Colon (tissue), 2 donors: ENCODE data around the gene OSBPL10.
A peak's percentile ranks its signal among the peaks of the same experiment; 100 is the strongest.
"Not testable (repeated sequence)": the region's sequence is repeated elsewhere in the genome, so short reads cannot be mapped to it uniquely, and the experiment has no call there.

Experiments
- FAIRE-seq: peaks from 2 replicates; lab custom pipeline; 2012; peaks lifted over from hg19 to GRCh38; lab: Jason Lieb, UNC
- donor health status: control.
- donor health status: control.

Gene OSBPL10, protein sequence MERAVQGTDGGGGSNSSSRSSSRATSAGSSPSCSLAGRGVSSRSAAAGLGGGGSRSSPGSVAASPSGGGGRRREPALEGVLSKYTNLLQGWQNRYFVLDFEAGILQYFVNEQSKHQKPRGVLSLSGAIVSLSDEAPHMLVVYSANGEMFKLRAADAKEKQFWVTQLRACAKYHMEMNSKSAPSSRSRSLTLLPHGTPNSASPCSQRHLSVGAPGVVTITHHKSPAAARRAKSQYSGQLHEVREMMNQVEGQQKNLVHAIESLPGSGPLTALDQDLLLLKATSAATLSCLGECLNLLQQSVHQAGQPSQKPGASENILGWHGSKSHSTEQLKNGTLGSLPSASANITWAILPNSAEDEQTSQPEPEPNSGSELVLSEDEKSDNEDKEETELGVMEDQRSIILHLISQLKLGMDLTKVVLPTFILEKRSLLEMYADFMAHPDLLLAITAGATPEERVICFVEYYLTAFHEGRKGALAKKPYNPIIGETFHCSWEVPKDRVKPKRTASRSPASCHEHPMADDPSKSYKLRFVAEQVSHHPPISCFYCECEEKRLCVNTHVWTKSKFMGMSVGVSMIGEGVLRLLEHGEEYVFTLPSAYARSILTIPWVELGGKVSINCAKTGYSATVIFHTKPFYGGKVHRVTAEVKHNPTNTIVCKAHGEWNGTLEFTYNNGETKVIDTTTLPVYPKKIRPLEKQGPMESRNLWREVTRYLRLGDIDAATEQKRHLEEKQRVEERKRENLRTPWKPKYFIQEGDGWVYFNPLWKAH

DNA sequence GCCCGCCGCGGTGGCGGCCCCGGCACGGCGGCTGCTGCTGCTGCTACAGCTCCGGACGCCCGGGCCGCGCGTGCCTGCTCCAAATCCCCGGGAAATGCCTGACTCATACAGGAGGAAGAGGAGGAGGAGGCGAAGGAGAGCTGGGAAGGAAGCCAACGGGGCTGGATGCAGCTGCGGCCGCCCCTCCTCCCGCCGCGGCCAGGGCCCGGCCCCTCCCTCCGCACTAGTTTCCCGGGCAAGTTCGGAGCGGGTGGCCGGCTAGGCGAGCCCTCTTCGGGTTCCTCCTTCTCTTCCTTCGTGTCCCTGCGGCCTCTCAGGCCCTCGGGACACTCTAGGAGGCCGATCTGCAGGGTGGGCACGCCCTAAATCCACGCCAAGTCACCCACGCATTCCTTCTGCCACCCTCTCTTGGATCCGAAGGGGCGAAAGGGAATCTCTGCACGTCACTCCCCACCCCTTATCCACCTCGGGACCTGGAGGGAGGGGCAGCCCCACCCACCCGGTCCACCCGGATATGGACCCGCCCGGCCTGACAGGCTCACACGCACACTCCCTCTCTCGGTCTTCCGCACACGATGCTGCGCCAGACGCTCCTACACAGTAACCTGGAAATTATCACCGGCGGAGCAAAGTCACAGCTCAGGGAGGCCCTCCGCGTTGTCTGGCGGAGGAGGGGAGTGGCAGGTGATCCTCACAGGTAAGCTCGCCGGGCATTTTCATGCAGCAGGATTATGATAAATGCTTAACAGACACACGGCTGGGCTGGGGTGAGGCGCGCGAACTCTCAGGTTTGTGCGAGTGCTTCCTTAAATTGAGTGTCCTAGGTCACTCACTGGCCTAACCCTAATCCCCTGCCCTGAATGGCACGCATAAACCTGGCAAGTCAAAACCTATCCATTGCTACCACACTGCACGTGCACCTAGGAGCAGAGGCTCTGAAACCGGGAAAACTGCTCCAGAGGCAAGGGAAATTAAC lies at the start of gene OSBPL10, which contains the start of gene ZNF860:
TSS of gene OSBPL10 (minus strand) at position 57 of the 976 bp plus-strand sequence. CDS start 83 bp downstream, outside the sequence.
TSS of gene ZNF860 (plus strand) at position 545 of the 976 bp plus-strand sequence. CDS start 7,330 bp downstream, outside the sequence.
- FAIRE-seq: no peak

DNA sequence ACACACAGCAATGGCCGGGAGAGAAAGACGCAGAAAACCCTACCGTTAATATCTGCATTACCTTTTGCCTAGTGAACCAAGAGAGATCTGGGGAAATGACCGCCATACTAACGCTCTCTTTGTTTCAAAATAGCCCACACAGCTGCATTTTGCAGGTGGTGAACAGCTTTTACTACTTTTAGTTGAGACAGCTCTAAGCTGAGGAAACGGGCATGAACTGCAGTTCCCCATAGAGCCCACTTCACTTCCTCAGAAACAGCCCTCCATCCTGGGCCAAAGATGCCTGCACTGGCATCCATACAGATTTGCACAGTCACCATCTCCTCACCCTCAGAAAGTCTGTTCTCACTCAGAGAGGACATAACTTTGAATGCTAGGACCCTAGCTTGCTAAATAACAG lies 45.5 kb upstream of the OSBPL10 start:
- FAIRE-seq: no peak

DNA sequence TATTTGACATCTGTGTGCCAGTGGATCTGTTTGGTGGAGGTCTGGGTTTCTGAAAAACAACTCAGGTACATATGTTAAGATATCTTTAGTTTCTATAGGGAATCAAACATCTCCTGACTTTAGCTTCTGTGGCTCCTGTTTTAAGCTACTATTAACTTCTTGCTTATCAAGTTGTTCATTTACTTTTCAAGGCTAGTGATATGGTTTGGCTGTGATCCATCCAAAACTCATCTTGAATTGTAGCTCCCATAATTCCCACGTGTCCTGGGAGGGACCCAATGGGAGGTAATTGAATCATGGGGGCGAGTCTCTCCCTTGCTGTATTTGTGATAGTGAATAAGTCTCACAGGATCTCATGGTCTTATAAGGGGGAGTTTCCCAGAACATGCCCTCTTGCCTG lies 41.9 kb upstream of the OSBPL10 start:
- no peak for FAIRE-seq

DNA sequence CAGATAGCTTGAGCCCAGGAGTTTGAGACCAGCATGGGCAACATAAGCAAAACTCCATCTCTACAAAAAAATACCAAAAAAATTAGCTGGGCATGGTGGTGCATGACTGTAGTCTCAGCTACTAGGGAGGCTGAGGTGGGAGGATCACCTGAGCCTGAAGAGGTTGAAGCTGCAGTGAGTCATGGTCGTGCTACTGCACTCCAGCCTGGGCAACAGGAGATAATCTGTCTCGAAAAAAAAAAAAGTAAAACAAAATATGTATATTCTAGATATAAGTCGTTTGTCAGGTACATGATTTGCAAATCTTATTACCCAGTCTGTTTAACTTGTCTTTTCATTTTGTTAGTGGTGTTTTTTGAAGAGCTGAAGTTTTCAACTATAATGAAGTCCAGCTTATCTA lies 40.7 kb upstream of the OSBPL10 start:
- FAIRE-seq: no peak

DNA sequence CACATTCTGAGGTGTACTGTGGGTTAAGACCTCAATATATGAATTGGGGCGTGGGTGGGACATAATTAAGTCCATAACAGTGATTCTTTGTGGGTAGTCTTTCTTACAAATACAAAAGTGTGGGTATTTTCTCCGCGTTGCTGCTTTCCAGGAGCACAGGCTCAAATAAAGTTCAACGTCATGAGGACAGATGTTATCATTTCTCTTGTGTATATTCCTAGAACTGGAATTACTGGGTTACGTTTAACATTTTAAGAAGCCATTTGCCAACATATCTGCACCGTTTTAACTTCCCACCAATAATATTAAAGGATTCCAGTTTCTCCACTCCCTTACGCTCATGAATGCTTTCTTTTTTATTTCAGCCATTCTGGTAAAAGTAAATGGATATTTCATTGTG lies 40.1 kb upstream of the OSBPL10 start:
- FAIRE-seq: no peak

DNA sequence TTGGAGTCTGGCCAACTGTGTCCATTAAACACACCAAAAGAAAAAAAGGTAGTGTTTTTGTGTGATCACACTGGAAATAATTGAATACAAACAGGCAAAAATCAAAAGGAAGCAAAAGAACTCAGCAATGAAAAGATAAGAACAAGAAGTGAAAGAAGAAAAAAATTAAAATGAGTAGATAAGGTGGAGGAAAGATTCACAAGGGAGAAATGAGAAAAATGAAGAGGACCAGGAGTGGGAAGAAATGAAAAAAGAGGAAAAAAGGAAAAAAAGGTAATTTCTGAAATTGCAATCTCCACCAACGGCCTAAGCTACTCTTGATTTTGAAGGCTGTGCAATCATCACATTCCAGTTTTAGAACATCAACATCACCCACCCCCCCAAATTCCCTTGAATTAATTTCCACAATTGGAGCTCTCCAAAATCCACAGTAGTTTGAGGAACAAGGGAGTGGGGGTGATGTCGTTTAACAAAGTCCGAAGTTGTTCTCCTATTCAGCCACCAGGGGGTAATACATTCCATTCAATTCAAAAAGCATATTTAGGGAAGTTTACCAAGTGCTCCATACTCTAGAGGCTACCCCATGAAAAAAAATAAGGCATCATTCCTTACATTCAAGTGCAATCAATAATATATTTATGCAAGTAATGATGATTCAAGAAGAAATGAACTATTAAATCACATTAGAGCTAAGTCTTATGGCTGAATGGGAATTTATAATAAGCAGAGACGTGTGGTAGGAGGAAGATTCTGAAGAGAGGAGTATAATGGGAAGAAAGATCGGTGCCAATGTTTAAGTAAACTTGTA lies 37.9 kb upstream of the OSBPL10 start:
- peak; percentile 28 for FAIRE-seq

DNA sequence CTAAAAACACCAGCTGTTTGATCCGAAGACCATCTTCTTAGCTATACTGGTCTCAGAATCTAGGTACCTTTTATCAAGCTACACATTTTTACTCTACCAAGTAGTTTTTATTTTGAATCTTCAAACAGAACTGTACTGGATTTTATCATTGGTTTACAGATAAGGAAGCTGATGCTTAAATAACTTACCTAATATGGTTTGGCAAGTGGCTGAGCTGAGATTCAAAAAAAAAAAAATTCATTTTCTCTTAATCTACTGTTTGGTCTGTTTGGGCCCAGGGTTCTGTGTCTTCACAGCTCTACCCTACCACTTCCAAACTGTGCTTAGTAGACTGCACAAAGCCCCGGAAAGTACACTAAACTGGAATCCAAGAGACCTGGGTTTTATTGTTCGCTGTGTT lies 36.2 kb upstream of the OSBPL10 start:
- FAIRE-seq: no peak

DNA sequence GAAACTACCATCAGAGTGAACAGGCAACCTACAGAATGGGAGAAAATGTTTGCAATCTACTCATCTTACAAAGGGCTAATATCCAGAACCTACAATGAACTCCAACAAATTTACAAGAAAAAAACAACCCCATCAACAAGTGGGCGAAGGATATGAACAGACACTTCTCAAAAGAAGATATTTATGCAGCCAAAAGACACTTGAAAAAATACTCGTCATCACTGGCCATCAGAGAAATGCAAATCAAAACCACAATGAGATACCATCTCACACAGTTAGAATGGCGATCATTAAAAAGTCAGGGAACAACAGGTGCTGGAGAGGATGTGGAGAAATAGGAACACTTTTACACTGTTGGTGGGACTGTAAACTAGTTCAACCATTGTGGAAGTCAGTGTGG lies 34.6 kb upstream of the OSBPL10 start:
- FAIRE-seq: not testable (repeated sequence)

DNA sequence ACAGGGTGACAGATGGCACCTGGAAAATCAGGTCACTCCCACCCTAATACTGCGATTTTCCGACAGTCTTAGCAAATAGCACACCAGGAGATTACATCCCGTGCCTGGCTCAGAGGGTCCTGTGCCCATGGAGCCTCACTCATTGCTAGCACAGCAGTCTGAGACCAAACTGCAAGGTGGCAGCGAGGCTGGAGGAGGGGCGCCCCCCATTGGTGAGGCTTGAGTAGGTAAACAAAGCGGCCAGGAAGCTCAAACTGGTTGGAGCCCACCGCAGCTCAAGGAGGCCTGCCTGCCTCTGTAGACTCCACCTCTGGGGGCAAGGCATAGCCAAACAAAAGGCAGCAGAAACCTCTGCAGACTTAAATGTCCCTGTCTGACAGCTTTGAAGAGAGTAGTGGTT lies 29.6 kb upstream of the OSBPL10 start:
- not testable (repeated sequence) for FAIRE-seq

DNA sequence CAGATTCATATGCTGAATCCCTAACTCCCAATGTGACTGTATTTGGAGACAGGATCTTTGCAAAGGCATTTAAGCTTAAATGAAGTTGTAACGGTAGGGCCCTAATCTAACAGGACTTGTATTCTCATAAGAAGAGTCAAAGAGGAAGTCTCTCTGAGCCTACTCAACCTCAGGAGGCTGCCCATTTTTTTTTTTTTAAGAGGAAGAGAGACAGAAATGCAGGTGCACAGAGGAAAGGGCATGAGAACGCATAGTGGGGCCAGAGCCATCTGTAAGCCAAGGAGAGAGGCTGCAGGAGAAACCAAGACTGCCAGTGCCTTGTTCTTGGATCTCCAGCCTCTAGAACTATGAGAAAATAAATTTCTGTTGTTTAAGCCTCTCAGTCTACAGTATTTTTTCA lies 28.9 kb upstream of the OSBPL10 start:
- FAIRE-seq: no peak

DNA sequence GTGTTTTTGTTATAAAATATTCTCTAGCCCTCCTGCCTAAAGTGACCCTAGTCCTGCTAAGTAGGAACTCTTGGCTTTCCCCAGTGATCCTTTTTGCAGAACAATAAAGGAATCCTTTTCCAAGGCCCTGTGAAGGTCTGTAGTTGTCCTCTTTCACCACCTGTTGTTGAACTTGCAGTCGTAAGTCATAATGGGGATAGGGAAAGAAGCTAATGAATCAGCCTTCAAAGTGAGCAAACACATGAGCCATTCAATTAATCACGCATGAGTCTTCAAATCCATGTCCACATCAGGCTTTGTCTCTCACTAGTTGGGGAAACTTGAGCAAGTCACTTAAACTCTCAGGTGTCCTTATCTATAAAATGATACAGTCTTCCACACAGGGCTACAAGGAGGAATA lies 28.0 kb upstream of the OSBPL10 start:
- FAIRE-seq: no peak

DNA sequence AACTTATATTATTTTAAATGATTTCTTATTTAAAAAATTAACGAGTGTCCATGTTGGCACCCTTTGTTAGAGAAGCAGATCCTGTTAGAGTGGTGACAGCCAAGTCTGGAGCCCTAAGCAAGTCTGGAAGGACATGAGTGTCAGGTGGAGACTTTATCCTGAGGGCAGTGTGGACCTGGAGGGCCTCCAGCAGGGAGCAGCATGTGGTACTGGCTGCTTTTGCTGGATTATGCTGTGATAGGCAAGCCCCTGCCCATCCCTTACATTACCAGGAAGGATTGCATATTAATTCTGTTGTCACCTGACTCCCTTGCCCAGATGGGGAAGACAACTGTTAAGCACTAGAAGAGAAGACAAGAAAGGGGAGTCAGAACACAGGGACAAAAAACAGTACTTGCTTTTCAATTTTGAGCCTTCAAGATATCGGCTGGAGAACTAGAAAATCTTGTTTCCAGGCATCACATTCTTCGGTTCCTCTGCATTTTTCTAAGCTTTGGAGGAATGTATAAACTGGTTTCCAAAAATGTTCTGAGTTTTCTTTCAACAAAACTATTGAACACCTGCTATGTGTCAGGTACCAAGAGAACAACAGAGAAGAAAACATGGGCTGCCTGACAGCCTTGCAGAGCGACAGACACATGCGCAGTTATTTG lies 23.2 kb upstream of the OSBPL10 start:
- FAIRE-seq: no peak

DNA sequence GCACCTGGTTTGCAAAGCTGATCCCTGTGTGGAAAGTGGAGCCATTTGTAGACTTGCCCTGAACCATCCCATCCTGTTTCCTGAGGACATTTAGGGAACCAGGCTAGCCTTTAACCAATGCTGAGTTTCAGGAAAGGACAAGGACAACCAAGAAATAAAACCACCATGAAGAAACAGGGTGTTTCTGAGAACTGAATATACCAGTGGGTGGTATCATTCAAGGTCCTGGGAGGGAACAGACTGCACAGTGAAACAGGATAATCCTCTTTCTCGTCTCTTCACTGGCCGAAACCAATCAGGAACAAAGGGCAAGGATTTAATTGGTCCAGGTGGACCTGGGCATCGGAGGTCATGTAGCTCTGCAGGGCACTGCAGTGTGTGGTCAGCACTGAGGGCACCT lies 22.3 kb upstream of the OSBPL10 start:
- FAIRE-seq: no peak

DNA sequence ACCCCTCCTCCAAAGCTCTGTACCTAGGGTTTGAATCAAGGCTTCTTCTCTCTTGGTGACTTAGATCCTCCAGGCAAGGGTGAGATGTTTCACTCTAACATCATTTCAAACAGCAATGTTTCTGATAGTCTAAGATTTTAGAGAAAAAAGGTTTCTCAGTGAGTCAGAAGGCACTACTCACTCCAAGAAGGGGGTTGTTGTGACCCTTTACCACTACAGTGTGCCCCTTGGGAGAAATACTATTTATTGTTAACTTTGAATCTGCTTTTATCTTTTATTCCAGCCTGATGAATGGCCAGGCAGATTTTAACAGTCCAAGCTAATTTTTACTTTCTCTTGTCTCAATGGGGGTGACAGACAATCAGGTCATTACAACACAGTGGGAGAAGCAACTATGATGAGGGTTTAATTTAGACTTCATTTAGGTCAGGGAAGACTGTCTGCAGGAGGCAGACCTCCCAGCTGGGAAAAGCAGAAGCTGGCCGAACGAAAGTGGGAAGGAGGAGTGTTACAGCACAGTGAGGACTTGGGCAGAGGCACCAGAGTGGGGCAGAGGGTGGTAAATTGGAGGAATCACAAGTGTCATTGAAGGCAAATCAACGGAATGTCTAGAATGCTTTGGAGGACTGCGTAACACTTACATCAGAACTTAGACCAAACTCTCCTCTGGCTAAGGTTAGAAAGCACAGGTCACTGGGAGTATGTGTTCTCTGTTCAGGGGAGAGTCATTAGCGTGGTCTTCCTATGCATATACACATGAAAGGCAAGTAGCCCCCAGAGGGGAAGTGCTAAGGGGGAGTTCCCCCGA lies 21.7 kb upstream of the OSBPL10 start:
- FAIRE-seq: no peak

DNA sequence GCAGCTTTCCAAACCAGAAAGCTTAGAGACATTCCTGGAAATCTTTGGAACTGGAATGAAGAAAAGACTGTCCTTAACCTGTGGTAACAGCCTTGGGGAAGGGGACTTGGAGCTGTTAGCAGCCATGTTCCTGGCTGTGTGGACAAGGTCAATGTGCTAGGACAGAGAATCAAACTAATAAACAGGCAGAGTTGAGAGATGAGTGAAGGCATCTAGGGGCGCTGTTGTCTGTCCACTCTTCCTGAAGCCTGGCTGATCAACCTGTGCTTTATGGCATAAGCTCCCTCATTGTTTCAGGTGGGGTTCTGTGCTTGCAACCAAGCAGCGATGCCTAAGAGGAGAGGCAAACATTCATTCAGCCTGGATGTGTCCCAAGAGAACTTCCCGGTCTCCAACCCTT lies 19.8 kb upstream of the OSBPL10 start:
- FAIRE-seq: no peak

DNA sequence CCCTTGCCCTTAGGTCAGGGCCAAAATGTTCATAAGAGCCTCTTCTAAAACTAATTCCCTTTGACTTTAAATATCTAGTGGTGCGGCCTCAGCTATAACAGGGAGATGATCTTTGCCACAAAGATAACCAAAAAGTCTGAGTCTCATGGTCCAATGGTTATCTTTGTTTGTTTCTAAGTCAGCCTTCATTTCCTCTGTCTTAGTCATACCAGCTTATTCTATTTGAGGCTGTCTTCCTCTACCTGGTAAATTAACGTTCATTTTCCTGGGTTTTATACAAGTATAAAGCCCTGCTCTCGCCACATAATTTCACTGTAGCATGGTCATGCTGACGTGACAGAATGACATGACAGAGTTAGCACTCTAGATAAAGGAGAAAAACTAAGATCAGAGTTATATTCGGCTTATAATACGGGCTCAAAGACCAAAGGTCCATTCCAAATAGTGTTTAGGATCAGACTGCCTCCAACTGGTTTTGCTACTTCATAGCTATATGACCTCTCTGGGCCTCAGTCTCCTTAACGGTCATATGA lies 18.9 kb upstream of the OSBPL10 start:
- no peak for FAIRE-seq

DNA sequence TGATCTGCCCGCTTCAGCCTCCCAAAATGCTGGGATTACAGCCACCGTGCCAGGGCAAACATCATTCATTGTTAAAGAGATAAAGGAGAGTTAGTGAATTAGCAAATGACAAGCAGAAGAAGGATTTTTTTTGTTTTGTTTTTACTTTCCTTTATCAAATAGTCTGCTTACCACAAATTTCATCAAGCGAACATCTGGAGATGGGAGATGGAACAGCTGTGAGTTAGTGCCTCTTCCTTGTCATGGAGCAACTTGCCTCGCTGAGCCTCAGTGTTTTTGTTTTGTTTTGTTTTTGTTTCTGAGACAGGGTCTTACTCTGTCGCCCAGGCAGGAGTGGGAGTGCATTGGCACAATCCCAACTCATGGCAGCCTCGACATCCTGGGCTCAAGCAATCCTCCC lies 16.4 kb upstream of the OSBPL10 start:
- FAIRE-seq: no peak

DNA sequence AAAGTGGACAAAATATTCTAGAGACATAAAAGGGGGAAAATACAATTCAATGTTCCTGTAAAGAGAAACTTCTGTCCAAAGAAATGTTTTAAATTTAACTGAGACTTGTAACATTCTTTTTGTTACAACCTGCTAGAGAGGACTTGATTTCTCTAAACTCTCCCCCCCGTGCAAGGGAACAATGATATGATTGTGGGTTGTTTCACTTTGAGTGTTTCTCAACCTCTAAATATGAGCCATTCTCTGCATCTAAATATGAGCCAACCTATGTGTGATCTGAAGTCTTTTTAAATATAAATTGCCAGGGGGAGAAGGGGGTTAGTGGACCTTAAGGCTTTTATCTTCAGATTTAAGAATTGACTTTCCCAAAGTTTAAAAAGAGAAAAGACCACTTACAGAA lies 15.1 kb upstream of the OSBPL10 start:
- FAIRE-seq: no peak

DNA sequence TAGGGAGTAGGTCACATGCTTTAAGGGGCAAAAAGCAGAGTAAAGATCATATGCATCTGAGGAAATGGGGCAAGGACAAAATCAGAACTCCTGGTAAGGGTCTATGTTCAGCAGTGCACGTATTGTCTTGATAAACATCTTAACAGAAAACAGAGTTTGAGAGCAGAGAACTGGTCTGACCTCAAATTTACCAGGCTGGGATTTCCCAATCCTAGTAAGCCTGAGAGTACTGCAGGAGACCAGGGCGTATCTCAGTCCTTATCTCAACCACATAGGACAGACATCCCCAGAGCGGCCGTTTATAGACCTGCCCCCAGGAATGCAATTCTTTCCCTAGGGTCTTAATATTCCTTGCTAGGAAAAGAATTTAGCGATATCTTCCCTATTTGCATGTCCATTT lies 14.0 kb upstream of the OSBPL10 start:
- not testable (repeated sequence) for FAIRE-seq

DNA sequence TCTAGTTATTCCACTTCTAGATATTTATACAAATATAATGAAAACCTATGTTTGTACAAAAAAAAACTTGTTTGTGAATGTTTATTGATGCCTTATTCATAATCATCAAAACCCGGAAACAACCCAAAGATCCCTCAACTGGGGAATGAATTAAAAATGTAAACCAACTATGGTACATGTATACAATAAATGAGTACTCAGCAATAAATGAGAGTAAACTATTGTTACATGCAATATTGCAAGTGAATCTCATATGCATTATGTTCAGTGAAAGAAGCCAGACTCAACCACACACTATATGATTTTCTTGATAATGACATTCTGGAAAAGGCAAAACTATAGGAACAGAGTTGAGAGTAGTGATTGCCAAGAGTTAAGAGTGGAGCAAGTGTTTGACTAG lies 12.8 kb upstream of the OSBPL10 start:
- FAIRE-seq: no peak
